HG03521 (cell line): Measurements from ENCODE around the gene MPZ.

ENCODE experiments used
- ATAC-seq: cut with Tn5 transposase; IDR thresholded peaks from one replicate; pipeline ENCODE4 v1.9.1; 2021; ENCODE audit warnings: mild to moderate bottlenecking, moderate library complexity; ENCODE audit not compliant: unreplicated experiment

Gene MPZ

DNA sequence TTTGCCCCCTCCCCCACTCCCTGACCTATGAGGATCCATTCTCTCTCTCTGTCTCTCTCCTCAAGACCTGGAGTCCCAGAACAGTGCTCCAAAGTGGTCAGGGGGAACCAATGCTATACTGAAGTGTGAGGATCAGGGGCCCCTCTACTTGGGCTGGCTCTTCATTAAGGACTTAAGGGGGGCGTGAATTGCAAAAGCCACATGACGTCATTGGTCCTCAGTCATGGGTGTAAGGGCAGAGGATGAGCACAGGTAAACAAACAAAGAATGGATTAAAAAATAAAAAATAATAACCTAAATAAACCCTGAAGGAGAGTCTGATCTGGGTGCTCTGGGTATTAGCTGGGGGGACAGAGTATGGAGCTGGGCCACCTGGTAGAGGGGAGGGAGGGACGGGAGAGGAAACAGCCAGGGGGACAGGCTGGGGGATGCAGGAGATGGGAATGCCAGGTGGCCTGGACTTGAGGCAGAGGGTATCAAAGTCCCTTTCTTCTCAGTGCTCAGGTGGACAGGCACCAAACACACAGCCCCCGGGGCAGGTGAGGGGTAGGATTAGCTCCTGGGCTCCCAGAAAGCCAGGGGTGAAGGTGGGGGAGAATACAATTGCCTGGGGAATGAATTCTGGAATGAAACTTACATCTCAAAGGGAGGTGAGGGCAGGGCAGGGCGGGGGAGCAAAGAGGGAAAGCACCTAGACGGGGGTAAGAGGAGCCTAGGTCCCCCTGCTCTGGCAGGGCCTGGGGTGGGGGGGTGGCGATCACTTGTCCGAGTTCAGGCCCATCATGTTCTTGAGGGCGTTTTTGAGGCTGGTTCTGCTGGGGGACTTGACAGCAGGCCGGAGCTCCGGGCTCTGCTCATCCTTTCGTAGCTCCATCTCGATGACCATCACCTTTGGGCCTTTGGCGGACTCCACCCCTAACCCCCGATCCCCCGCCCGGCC, 4.6 kb downstream of the MPZ start:
- ATAC-seq: no peak

DNA sequence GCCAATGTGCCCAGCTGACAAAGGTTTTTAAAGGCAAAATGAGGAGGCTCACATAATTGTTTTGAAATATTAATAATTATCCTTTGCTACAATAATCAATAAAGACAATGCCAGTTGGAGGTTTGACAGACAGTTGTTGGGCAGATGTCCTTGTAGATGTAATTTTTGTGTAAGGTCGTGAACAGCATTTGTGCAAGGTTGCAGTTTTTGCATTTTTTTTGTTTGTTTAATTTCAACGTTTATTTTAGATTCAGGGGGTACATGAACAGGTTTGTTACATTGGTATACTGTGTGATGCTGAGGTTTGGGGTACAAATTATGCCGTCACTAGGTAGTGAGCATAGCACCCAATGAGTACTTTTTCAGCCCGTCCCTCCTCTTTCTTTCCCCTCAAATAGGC, 9.3 kb downstream of the MPZ start:
- ATAC-seq: no peak

DNA sequence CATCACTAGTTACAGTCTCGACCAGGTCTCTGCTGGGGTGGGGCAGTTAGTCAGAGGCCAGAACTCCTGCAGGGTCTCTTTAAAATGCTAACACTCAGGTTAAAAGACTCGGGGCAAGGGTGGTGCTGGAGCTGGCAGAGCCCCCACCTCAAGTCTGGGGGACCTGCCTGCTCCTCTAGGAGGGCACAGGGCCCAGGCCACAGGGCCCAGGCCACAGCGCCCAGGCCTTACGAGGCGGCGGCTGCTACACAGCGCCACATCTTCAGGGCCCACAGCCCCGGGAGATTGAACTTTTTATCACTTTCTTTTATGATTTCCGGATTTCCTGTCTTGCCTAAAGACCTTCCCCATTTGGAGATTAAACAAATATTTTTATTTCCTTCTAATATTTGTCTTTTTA, 10.4 kb downstream of the MPZ start:
- ATAC-seq: no peak

DNA sequence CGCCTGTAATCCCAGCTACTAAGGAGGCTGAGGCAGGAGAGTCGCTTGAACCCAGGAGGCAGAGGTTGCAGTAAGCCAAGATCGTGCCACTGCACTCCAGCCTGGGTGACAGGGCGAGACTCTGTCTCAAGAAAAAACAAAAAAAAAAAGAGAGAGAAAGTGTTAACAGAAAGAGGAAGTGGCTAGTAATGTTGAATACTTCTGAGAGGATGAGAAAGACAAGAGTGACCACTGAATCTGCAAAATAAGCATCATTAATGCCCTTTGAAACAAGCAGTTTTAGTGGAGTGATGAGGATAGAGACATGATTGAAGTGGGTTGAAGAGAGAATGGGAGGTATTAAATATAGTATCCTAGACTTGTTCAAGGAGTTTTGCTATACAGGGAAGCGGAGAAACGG, 11.7 kb downstream of the MPZ start:
- no peak for ATAC-seq

GRCh38 chr1:161297415-161297814, 12.4 kb downstream of the MPZ start:
- no peak for ATAC-seq

GRCh38 chr1:161290779-161291178, 19.0 kb downstream of the MPZ start:
- no peak for ATAC-seq

- ATAC-seq: no peak
Observed at GRCh38 chr1:161287482-161288054, 22.2 kb downstream of the MPZ start.

GRCh38 chr1:161285521-161285920, 24.2 kb downstream of the MPZ start:
- ATAC-seq: no peak

GRCh38 chr1:161285113-161285512, 24.7 kb downstream of the MPZ start:
- ATAC-seq: no peak

GRCh38 chr1:161282991-161283390, 26.8 kb downstream of the MPZ start:
- no peak for ATAC-seq

GRCh38 chr1:161274874-161275273, 34.9 kb downstream of the MPZ start:
- ATAC-seq: no peak

GRCh38 chr1:161273402-161273801, 36.4 kb downstream of the MPZ start:
- ATAC-seq: no peak

DNA sequence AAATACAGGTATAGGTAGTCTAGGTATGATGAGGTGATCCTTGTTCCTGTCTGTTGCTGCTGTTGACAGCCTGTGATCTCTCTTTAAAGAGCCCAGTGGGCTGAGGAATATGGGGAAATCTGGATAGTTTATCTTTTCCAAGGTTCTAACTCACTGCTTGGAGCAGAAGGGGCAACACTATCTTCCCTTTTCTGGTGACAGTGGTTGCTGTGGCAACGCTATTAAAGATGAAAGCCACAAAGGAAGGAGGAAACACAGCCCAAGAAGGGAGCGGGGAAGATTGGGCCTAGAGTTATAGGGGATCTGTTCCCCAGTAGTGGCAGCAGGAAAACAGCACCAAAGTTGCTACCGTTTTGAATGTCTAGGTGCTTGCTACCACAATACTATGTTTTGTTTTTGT, 42.4 kb downstream of the MPZ start:
- ATAC-seq: no peak

GRCh38 chr1:161266836-161267235, 42.9 kb downstream of the MPZ start:
- no peak for ATAC-seq

DNA sequence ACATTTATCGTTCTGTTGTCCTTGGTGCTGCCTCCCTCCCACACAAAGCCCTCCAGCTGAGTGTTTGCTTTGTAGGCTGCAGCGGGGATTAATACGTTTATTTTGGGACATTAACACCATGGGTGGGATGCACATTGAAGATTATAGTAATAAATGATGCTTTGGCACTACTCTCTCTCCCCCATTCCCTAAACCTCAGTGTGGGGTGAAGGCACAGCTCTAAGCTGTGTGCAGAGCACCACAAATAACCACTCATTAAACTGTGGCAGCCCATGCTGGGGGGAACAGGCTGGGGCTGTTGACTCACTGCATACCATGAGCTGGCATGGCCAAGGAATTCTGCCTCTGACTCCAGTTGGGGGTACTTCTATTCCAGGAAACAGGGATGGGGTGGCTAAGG, 43.6 kb downstream of the MPZ start:
- ATAC-seq: no peak

- no peak for ATAC-seq
Observed at GRCh38 chr1:161265305-161265704, 44.5 kb downstream of the MPZ start.

DNA sequence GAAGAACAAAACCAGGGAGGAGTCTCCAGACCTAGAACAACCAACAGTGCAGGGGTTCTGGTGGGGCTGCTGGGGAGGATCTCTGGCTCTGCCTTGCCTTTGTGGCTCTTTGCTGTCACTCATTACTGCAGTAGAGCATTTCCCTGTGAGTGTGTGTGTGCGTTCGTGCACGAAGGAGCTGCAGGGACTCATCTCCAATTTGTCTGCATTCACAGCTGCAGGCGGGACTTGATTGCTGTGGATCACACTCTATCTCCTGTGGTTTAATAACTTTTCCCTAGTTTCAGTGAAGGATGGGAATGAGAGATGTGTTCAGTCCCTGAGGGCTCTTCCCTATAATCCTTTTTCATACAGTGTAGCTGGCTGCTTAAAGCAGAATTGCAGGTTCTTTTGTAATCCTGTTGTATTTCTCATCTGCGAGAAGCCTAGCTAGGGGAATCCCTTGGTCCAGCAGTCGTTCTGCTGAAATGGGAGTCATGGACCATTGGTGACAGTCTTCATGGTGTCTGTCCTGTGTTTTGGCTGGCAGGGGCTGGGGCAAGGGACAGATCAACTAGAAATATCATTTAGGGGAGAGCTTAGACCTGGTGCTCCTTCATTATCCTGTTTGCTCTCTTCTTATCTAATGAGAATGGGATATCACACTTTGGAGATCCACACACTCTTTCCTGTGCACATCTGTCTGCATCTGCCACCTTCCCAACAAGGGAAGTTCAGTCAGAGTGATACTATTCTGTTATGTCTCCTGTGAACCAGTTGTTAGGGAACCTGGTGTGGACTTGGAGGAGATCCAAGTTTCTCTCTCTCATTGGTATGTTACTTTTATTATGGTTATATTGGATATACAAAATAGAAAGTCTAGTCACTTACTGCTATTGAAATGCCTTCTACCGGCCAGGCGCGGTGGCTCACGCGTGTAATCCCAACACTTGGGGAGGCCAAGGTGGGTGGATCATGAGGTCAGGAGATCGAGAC, 48.2 kb downstream of the MPZ start:
- ATAC-seq: no peak

GRCh38 chr1:161260376-161261260, 49.1 kb downstream of the MPZ start:
- ATAC-seq: no peak

DNA sequence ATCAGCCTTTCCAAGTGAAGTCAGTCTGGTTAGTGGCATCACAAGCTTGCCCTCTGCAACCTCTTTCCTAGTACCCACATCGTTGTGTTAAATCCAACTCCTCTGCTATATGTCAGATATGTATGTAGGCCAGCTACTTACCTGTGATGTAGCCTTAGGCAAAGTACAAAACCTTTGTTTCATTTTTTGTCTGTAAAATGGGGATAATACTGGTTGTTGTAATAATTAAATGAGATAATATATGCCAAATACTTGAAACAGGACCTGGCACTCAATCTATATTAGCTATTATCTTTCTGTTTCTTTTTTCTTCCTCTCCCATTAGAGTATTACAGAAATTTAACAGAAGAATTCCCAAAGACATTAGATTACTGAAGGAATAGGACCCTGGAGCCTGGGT, 50.0 kb downstream of the MPZ start:
- ATAC-seq: no peak

GRCh38 chr1:161259345-161259702, 50.4 kb downstream of the MPZ start:
- ATAC-seq: no peak
